H54 (cell line): ENCODE results near the gene PRG3.
"Not testable (repeated sequence)": the region's sequence is repeated elsewhere in the genome, so short reads cannot be mapped to it uniquely, and the experiment has no call there.

Source experiments
- DNase-seq: peaks from one replicate; pipeline ENCODE4 v3.0.0; 2011; ENCODE audit warnings: low spot score, mixed read lengths; ENCODE audit not compliant: insufficient read length
- FAIRE-seq: peaks from 3 replicates; lab custom pipeline; 2011; peaks lifted over from hg19 to GRCh38; lab: Jason Lieb, UNC
- POLR2A ChIP-seq: IDR thresholded peaks from 2 replicates; pipeline ENCODE4 v1.6.1; 2011; ENCODE audit warnings: low read depth, mild to moderate bottlenecking, low read length

Gene PRG3

DNA sequence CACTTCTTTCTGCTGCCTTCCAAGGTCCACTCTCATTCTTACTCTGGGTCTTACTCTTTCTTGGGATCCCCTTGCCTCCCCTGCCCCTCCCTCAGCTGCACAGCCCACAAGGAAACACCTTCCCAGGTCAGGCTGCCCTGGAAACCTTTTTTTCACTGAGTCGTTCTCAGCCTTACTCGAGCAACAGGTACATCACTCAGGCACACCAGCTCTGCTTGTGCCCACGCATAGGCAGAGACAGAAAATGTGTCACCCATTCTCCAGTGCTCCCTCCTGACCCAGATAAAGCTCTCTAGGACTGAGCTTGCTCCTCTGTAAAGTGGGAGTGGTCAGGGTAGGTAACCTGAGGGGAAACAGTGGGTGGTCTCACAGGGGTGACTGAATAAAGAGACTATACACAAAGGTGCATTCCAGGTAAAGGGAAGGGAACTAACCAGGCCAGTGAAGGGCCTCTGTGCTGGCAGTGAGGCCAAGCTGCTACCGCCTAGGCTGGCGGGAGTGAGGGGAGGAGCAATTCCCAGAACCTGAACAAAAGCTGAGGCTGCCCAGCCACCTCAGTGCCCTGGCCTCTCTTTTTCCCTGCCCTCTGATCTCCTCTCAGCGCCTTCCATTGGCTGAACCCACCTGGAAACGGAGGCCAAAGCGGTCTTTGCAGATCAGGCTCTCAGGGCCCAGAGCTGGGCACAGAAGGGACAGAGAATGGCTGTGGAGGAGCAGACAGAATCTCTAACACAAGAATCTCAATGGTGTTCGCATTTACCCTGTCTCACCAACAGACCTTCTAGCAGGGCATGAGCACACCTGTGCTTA lies 15.9 kb downstream of the PRG3 start:
- TF ChIP-seq POLR2A = no peak
- no peak for FAIRE-seq
- no peak for DNase-seq

DNA sequence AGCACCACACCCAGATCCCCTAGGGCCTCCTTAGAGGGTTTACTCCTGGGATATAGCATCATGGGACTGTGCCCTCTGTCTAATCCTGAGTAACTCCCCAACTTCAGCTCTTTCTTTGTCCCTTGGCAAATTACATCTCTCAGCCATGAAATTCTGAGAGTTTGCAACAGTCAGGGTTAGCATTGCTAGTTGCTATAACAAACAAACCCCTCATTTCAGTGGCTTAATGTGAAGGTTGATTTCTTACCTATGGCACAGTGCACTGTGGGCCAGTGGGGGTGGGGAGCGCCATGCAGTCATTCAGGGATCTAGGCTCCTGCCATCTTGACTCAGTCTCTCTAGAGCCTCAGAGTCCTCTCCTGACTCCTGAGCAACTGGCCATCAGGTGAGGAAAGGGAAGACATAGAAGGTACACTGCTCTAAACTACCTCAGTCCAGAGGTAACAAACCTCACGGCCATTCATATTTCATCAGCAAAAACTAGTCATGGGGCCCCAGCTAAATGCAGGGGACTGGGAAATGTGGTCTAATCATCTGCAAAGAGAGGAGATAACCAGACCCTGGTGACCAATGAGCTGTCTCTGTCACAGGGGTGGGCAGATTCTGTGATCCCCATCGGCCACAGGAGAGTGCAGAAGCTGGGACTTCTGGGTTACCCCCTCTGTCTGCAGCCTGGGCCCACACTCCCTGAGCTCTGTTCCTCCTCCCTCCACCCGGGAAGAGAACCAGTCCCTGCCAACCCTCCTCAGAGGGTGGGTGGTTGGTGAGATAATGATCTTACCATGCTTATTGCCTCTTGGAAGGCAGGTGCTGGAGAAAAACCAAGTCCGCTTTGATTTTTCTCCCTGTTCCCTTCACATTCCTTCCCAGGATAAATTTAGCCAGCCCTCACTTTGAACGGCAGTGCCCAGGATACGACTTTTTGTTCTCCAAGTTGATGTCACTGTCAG lies 17.5 kb downstream of the PRG3 start:
- no peak for FAIRE-seq
- no peak for DNase-seq
- TF ChIP-seq POLR2A = no peak

DNA sequence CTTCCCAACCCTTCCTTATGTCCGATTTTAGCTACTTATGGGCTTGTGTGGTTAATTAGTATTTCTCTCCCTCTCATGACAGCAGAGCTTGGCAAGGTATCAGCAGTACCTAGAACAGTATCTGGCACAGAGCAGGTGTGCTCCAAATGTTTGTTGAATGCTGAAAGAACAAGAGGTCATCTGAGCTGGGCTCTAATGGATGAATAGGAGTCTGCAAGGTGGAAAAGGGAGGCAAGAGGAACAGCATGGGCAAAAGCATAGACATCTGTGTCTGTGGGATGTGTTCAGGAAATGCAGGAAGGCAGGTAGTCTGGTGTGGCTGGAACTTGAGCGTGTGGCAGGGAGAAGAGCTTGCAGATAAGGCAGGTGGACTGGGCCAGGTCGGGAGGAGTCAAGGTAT lies 19.0 kb downstream of the PRG3 start:
- TF ChIP-seq POLR2A = no peak
- DNase-seq = no peak
- FAIRE-seq = no peak

DNA sequence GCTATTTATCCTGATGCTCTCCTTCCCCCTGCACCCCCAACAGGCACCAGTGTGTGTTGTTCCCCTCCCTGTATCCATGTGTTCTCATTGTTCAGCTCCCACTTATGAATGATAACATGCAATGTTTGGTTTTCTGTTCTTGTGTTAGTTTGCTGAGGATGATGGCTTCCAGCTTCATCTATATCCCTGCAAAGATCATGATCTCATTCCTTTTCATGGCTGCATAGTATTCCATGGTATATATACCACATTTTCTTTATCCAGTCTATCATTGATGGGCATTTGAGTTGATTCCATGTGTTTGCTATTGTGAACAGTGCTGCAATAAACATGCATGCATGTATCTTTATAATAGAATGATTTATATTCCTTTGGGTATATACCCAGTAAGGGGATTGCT lies 19.5 kb downstream of the PRG3 start:
- DNase-seq, FAIRE-seq: not testable (repeated sequence)

DNA sequence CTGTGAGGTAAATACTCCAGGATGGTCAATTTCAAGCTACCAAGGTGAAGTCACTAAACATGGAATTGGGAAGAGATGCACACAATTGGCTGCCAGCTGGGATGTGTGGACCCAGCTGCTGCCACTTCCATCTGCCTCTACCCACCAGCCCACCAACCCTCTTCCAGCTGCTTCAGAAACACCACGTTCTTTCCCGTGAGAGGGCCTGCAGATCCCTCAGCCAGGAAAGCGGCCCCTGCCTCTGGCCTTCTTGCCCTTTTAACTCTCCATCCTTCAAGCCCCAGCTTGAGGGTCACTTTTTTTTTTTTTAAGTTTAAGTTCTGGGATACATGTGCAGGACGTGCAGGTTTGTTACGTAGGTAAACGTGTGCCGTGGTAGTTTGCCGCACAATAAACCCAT lies 20.0 kb downstream of the PRG3 start:
- DNase-seq (no peak), FAIRE-seq (no peak)

DNA sequence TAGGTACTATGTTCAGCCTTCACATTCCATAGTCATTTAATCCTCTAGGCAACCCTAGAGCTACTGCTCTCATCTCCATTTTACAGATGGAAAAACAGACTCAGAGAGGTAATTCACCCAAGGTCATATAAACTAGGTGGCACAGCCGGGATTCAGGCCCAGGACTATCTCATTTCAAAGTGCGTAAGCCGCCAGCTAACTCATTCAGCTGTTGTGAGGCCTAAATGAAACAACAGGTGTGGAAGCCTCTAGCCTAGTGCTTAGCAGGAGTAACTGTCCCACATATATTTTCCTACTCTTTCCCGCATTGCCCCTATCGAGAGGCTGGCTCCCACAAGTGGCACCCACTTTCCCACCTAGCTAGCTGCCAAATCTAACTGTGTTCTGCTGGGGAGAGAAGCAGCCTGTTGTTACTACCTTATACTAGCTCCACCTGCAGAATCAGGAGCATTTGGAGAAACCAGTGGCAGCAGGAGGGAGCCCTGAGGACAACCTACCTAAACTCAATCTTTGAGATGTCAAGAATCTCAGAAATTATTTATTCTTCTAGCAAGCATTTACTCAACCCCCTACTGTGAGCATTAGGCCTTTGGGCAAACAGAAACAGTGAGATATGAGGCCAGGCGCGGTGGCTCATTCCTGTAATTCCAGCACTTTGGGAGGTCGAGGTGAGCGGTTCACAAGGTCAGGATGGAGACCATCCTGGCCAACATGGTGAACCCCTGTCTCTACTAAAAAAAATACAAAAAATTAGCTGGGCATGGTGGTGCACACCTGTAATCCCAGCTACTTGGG lies 20.9 kb downstream of the PRG3 start:
- DNase-seq = no peak
- TF ChIP-seq POLR2A = no peak
- FAIRE-seq = no peak

More for the DNA sequence above, 20.0 kb downstream of the PRG3 start:
- no peak for TF ChIP-seq POLR2A

DNA sequence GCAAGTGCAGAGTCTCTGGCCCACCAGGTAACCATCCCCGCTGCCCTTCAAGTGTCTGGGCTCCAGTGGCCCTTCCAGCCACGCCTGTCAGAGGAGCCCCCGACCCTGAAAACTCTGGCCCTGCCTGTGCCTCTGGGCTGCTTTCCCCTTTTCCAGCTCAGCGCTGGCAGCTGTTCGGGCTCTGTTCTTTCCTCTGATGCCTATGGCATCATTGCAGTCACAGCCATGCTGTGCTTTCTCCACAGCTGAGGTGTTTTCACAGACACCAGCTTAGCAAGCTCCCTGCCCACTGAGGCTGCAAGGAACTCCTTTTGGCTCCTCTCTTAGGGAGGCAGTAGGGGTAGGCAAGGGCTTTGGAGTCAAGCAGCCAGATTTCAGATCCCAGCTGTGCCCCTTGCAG lies 21.6 kb downstream of the PRG3 start:
- DNase-seq (no peak), FAIRE-seq (no peak)
- TF ChIP-seq POLR2A = no peak

DNA sequence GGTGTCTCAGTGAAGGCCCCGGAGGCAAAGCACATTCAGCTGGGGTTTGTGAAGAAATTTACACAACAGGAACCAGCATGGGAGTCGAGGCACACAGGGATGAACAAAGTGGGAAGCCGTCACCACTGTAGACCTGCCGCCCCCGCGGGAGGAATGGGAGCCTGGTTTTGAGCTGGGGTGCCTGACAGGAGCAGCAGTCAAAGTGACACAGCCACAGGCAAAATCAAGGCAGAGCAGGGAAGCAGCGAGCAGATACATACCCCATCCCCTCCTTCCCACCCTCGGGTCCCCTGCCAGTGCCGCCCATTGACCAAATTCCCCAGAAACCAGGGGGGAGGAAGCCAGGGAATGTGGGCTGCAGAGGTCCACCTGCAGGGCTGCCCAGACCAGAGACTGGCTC lies 22.0 kb downstream of the PRG3 start:
- DNase-seq (no peak), FAIRE-seq (no peak)
- TF ChIP-seq POLR2A = no peak

DNA sequence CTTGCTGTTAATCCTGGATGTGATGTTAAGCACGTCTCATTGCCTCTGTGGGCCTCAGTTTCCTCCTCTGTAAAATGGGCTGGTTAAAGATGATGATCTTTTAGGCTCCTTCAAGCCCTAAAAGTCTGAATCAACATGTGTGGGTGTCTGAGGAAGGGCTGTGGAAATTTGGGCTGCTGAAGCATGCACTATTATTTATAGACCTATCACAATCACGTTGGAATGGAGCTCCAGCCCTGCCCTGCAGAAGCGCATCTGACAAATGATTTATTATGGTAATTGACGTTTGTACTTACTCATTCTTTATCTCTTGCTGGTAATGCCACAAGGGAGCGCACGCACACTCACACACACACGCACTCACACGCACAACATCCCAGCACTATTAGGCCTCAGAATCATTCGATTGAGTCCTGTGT lies 22.4 kb downstream of the PRG3 start:
- no peak for DNase-seq
- no peak for FAIRE-seq
- TF ChIP-seq POLR2A = no peak

DNA sequence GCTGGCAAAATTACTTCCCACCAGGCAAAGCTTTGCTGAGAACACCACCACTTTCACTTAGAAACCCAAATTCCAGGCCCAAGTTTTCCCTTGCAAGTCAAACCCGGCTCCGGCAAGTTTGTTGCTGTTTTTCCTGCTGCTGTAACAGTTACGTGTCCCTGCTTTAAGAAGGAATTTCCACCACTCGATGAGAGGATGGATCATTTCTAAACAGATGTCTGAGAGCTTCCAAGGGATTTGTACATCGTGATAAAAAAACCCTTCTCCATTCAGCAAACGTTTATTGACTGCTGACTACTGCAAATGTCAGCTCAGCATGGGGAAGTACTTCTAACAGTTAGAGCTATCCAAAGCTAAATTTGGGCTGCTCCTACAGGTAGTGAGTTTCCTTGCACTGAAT lies 23.1 kb downstream of the PRG3 start:
- FAIRE-seq (no peak), DNase-seq (no peak)
- TF ChIP-seq POLR2A = no peak

DNA sequence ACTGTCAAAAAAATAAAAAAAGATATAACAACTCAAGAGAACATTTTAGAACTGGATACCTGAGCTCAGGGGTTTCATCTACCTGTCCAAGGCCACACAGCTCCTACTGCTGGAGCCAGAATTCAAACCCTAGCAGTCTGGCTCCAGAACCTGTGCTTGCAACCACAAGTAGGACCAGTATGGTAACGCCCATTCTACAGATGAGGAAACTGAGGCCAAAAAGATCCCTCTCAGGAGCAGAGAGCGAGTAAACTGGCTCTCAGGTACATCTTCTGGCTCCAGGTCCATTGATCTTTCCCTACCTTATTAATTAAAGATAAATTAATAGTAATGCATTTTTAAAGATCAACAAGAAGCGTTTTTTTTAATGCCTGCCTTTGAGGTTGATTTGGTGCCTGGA lies 23.6 kb downstream of the PRG3 start:
- TF ChIP-seq POLR2A = no peak
- FAIRE-seq = no peak
- no peak for DNase-seq

DNA sequence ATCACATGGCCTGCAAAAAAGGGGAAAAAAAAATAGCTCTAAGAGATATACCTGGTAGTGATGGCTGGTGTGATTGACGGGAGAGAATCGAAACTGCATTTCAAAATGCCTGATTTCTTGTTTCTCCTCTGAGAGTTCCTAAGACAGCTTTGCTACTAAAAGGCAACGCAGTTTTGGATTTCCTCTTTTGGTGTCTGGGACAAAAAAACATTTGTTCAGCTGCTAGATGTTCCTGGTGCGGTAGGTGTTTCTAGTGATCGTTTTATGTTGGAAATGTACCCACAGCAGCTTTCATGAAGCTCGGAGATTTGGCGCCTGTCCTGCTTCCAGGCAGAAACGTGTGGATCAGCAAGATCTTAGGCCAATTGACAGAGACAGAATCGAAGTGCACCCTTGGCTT lies 24.7 kb downstream of the PRG3 start:
- TF ChIP-seq POLR2A = no peak
- DNase-seq (no peak), FAIRE-seq (no peak)

DNA sequence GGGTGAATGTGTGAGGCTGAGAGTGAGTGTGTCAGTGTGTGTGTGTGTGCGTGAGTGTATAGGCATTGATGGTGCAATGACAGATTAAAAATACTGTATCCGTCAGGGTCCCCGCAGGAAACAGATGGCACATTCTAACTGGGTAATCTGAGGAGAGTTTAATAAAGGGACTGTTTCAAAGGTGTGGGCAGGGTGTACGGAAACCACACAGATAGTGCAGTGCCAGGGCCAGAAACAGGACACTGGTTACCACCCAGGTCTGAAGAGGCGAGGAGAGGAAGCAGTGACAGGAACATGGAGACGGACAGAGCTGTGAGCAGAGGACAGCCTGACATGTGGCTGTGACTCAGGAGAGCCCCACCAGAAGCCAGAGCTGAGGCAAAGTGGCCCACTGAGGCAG lies 26.3 kb downstream of the PRG3 start:
- FAIRE-seq (no peak), DNase-seq (no peak)
- TF ChIP-seq POLR2A = no peak

DNA sequence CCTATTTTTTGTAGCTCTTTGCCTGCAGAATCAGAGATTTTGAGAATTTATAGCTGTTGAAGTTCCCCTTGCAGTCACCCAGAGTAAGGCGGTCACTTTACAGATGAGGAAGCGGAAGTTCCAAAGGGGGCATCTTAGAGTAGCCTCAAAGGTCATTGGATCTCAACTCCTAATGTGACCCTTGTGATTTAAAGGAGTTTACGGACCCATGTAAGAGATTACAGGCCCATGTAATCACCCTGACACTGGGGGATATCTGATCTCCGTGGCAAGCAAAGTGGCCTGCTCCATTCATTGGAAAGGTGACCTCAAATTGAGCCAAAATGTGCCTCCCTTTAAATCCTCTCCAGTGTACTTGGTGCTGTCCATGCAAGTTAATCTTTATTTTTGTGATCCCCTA lies 27.1 kb downstream of the PRG3 start:
- FAIRE-seq (no peak), DNase-seq (no peak)
- no peak for TF ChIP-seq POLR2A
